ENCODE data around the gene LGALSL.

LGALSL gene

GRCh38 chr2:64501946-64502345 lies 48.0 kb downstream of the LGALSL start:
- no peak for DNase-seq

GRCh38 chr2:64502860-64503259 lies 48.9 kb downstream of the LGALSL start:
- DNase-seq = no peak

GRCh38 chr2:64504774-64505720 lies 51.1 kb downstream of the LGALSL start:
- no peak for DNase-seq

GRCh38 chr2:64506686-64507085 lies 52.7 kb downstream of the LGALSL start:
- no peak for DNase-seq

Measured in CD4-positive, alpha-beta T cell treated with Interleukin-12 subunit alpha and Interleukin-12 subunit beta, for 1 hour (primary cell).